Measurements from ENCODE around the gene PCDH18. TPM values are rescaled to one million over a fixed set of nuclear protein-coding genes. Genes with fewer than 3 reads are reported as not detected.
A peak's percentile ranks its signal among the peaks of the same experiment; 100 is the strongest.

The PCDH18 gene
- total RNA-seq, 4 donors from 2014 or later = 2.1 to 22.4 (median 11.5) TPM

DNA sequence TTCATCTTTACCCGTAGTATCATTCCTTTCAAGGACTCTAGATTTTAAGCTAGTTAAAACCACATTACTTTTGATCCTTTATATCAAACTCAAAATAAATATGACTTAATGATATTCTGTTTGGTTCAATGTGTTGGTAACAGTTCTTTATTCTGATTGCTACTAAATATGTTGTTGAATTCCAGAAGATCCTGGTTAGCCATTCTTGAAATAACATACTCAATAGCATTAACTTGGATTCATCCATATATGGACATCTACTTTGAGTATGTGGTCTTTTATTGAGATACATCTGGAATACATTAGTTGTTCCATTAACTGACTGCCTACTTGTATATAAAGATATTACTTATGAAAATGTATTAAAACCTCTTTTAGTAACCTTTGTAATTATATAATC, 27.5 kb upstream of the PCDH18 start:
- no peaks in the 10 kb centered on the region for H3K9me3 ChIP-seq
- H3K4me1 ChIP-seq = no peaks in the 10 kb centered on the region
- no peaks in the 10 kb centered on the region for H3K27me3 ChIP-seq
- H3K4me3 ChIP-seq = no peak overlapping the region
- TF ChIP-seq, protein P1, sequence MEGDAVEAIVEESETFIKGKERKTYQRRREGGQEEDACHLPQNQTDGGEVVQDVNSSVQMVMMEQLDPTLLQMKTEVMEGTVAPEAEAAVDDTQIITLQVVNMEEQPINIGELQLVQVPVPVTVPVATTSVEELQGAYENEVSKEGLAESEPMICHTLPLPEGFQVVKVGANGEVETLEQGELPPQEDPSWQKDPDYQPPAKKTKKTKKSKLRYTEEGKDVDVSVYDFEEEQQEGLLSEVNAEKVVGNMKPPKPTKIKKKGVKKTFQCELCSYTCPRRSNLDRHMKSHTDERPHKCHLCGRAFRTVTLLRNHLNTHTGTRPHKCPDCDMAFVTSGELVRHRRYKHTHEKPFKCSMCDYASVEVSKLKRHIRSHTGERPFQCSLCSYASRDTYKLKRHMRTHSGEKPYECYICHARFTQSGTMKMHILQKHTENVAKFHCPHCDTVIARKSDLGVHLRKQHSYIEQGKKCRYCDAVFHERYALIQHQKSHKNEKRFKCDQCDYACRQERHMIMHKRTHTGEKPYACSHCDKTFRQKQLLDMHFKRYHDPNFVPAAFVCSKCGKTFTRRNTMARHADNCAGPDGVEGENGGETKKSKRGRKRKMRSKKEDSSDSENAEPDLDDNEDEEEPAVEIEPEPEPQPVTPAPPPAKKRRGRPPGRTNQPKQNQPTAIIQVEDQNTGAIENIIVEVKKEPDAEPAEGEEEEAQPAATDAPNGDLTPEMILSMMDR (IDR thresholded peaks at IDR 0.05) = no peak
- TF ChIP-seq POLR2A (IDR thresholded peaks at IDR 0.05) = no peak
- no peak overlapping the region for H3K27ac ChIP-seq
- H3K36me3 ChIP-seq = no peaks in the 10 kb centered on the region
- intact Hi-C loops (cut with DNase I) = no loop called here
- no peak for DNase-seq
- WGBS, 2 donors = 84 to 88% methylated on average over 1 of the region's 1 CpG

DNA sequence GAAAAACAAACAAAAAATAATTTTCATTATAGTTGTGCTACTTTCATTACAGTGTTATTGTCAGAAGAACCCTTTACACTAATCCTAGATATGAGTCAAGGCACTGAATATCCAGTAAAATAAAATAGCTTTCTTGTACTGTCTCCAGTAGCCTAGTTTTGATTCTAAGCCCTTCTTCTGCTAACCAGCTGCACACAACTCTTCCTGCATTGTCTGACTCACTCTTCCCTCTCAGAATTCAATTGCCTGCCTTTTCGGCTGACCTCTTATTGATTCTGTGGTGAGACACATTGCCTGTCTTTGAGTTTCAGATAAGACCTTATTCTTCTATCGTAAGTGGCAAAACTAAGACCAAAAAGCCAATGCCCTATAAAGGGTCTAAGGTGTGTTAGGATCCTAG, 26.7 kb upstream of the PCDH18 start:
- Histone ChIP-seq H3K4me1 (no peaks in the 10 kb centered on the region), H3K36me3 (no peaks in the 10 kb centered on the region), H3K9me3 (no peaks in the 10 kb centered on the region), H3K27me3 (no peaks in the 10 kb centered on the region), H3K4me3 (no peak overlapping the region), H3K27ac (no peak overlapping the region)
- DNase-seq = no peak
- intact Hi-C loops (cut with DNase I) = no loop called here
- TF ChIP-seq, protein P1 (IDR thresholded peaks at IDR 0.05) = no peak
- TF ChIP-seq POLR2A (IDR thresholded peaks at IDR 0.05) = no peak
- WGBS, 2 donors = 57 to 62% methylated on average over 2 of the region's 2 CpGs

DNA sequence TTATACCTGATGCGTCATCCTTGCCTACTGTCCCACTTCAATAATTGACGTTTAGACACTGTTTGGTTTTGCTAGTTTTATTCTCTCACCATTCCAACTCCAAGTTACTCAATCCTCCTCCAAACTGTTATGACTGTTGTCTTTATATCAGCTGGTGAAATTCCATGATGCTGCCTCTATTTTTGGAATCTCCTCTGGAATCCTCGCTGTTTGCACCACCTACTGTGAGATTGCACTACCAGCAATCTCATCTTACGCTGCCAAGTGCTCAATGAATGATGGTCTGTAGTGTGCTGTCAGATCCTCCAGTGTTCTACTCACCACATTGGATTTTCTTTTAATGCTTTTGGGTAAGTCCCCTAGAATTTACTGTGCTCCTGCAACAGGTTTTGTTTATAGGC, 13.2 kb upstream of the PCDH18 start:
- DNase-seq = no peak
- Histone ChIP-seq H3K27me3 (no peaks in the 10 kb centered on the region), H3K36me3 (no peaks in the 10 kb centered on the region), H3K4me1 (peaks cover 0 to 10% (median 2%) of the 10 kb centered on the region in 3 donors), H3K9me3 (no peaks in the 10 kb centered on the region), H3K27ac (peak overlapping the region in 3 of 4 donors; percentile 46 to 61 (median 57)), H3K4me3 (no peak overlapping the region)
- intact Hi-C loops (cut with DNase I) = no loop called here
- WGBS, 2 donors = 51 to 59% methylated on average over 4 of the region's 4 CpGs
- no peak for TF ChIP-seq POLR2A (IDR thresholded peaks at IDR 0.05)
- TF ChIP-seq, protein P1 (IDR thresholded peaks at IDR 0.05) = no peak

DNA sequence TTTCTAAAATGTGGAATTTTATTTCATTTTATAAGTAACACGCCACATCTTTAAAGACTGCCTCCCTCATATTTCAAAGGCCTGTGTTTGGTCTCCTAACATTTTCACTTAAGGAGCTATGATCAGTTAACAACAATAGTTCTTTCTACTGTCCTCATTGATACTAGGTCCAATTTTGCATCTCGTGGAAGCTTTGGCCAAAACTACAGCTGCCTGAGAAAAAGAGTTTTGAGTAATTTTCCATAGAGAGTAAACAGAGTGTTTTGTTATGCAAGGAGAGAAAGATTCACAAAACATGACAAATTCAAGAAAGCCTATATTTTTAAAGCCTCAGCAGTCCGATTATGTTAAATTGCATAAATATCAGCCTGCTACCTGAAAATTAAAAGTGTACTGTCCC, 11.4 kb upstream of the PCDH18 start:
- H3K27me3 ChIP-seq = no peaks in the 10 kb centered on the region
- no peak for TF ChIP-seq POLR2A (IDR thresholded peaks at IDR 0.05)
- TF ChIP-seq, protein P1 (IDR thresholded peaks at IDR 0.05) = no peak
- no peaks in the 10 kb centered on the region for H3K36me3 ChIP-seq
- DNase-seq = no peak
- H3K4me1 ChIP-seq = peaks cover 0 to 10% (median 2%) of the 10 kb centered on the region in 3 donors
- 50 to 55% methylated on average over 3 of the region's 3 CpGs for WGBS, 2 donors
- H3K27ac ChIP-seq = peak overlapping the region in 2 of 4 donors; percentile 58 to 68
- H3K4me3 ChIP-seq = no peak overlapping the region
- no peaks in the 10 kb centered on the region for H3K9me3 ChIP-seq
- intact Hi-C loops (cut with DNase I) = no loop called here

GRCh38 chr4:137543198-137543597, 10.9 kb upstream of the PCDH18 start:
- TF ChIP-seq, protein P1 (IDR thresholded peaks at IDR 0.05) = no peak
- no peak for TF ChIP-seq POLR2A (IDR thresholded peaks at IDR 0.05)
- Histone ChIP-seq H3K9me3 (no peaks in the 10 kb centered on the region), H3K27me3 (no peaks in the 10 kb centered on the region), H3K36me3 (no peaks in the 10 kb centered on the region), H3K27ac (peak overlapping the region in 3 of 4 donors; percentile 58 to 68 (median 65)), H3K4me3 (no peak overlapping the region), H3K4me1 (peaks cover 0 to 10% (median 2%) of the 10 kb centered on the region in 3 donors)
- no peak for DNase-seq
- intact Hi-C loops (cut with DNase I) = no loop called here
- 92% methylated on average over 2 of the region's 2 CpGs; no CpG with 5 or more reads in 1 of the 2 donors for WGBS, 2 donors
